NCI-H1417 (cell line): ENCODE results near the gene AGBL1.
"Not testable (repeated sequence)": the region's sequence is repeated elsewhere in the genome, so short reads cannot be mapped to it uniquely, and the experiment has no call there.

Experiments used
- DNase-seq, 3 experiments: peaks; one replicate each; lab custom pipeline; 2025; lab: John Stamatoyannopoulos, UW

AGBL1 gene

DNA sequence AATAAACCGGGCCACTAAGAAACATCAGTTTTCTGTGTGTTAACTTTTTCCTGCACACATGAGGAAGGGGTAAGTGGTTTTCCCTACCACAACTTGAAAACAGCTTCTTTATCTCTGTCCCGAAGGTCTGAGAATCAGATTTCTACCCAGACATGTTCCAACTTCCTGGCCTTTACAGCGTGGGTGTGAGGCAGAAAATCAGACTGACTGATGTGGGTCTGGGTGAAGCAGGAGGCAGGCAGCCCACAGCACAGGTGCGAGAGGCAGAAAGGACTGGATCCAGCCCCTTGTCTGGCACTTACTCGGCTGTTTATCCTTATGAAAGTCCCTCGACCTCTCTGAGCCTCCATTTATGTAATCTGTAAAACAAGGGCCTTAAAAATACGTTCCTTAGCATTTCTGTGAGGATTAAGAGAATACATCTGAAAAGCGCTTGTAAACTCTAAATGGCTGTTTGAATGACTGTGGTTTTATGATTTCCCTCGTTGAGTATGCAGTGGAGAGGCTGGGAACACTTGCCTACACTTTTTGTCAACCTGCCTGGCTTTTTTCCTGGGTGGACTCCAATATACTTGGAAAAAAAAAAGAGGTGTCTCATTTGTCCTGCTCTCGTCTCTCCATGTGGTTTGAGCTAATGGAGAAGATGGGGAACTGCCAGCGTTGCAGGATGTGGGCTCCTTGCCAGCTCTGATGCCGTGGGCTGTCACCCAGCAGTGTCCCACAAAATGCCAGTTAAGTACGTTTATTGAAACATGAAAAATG lies 3.1 kb downstream of the AGBL1 start:
- peak in 1 of 3 experiments; percentile 11 for DNase-seq

DNA sequence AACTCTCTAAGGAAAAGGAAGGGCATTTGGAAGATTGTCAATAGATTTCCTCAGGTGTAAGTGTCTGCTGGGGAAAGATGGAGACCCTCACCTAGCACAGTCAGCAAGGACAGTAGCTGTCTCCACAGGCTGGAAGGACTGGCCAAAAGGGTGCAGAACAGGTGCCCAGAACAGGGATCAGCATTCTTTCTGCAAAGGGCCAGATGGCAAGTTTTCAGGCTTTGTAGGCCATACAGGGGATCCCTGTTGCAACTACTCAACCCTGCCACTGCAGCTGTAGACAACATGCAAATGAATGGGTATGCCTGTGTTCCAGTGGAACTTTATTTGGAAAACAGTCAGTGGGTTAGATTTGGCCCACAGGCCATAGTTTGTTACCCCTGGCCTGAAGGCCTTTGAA lies 8.1 kb downstream of the AGBL1 start:
- DNase-seq = no peak

GRCh38 chr15:86089422-86089821 lies 9.8 kb downstream of the AGBL1 start:
- DNase-seq = no peak

DNA sequence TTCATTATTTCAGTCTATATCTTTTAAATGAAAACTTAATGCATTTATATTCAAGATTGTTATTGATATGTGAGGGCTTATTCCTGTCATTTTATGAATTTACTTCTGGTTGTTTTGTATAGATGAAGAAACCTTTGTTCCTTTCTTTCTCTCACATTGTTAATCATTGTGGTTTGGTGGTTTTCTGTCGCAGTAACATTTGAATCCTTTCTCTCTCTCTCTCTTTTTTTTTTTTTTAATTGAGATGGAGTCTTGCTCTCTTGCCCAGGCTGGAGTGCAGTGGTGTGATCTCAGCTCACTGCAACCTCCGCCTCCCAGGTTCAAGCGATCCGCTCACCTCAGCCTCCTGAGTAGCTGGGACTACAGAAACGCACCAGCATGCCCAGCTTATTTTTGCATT lies 22.1 kb downstream of the AGBL1 start:
- no peak for DNase-seq

GRCh38 chr15:86103825-86104224 lies 24.2 kb downstream of the AGBL1 start:
- no peak for DNase-seq

DNA sequence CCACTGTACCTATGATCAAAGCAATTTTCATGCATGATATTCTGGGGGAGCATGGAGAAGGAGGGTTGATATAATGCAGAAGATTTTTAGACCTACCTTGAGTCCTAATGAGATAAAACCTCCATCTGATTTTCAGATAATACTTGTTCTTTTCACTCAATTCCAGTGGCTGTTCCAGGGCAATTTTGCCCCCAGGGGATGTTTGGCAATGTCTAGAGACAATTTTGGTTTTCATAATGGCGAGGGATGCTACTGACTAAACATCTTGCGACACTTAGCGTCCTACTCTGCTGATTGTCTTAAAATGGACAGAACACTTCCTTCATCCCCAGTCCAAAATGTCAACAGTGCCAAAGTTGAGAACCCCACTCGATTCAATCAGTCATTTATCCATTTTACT lies 26.6 kb downstream of the AGBL1 start:
- no peak for DNase-seq

DNA sequence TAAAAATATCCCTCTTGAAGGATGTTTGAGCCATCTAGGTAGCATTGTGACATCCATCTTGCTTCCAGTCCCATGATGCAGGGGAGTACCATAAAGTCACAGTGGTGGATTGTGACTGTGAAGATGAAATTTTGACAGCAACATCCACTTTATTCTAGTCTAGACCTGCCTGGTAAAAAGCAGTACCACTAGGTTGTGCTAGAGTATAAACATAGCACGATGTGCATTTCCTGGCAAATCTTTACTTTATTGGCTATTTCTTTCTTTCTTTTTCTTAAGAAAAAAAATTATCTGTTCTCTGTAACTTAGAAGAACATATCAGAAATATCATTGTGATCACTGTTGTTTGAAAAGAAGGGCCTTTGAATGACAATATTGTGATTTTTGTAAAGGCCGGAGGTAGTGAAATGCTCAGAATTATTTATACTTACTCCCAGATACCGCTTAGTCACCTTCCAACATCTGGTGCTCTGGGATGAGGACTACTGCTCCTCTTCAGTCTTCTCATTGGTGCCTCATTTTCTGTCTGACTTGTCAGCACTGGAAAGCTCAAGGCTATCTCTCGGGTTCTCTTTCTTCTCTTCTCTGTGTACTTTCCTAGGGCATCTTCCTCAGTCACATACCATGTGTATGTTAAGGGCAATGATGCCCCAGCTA lies 35.6 kb downstream of the AGBL1 start:
- no peak for DNase-seq

DNA sequence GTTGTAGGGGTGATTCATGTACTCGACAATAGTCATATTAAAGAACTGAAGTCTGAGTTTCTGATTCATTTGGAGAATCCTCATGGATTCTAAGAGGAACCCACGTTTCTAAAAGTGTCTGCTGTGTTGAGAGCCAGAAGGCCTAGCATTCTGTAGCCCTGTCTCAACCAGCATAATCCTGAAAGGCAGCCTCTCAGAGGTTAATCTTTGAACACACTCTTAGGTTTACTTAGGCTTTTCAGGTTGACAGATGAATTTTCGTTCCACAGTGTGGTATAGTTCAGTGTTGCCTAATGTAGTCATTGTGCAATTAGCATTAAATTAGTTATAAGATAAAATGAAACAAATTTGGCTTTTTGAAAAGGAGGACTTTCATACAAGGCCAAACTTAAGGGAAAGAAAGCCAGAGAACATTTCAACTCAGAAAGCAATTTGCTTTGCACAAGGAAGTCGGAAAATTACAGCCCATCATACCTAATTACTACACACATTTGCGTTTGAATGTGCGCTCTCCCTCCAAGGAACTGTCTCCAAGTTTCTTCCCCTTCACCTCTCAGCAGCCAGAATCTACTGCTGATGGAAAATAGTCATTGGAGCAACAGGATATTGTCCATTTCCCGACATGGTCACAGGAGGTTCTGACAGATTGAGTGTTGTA lies 42.0 kb downstream of the AGBL1 start:
- no peak for DNase-seq

DNA sequence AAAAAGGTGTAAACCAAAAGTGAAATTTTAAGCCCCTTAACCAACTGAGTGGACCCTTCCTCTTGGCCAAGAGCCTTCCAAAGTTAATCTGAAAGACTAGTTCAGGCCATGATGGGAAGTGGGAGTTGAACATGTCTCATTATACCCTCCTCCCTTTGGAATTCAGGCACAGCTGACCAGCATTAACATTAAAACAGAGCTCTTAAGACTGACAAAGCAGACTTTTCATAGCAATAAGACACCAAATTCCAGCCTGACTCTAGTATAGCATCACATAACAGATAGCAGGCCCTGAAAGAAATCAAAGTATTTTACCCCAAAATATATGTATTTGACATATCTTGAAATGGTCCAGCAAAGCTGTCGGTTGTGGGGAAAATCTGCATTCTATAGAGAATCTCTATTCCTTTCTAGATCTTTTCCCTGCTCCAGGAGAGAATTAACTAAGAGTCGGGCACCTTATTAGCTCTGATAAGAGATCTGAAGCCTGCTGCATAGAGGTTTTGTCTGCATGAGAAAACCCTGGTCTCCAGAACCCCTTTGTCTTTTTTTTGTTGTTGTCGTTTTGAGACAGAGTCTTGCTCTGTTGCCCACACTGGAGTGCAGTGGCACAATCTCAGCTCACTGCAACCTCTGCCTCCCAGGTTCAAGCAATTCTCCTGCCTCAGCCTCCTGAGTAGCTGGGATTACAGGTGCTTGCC lies 43.2 kb downstream of the AGBL1 start:
- not testable (repeated sequence) for DNase-seq

DNA sequence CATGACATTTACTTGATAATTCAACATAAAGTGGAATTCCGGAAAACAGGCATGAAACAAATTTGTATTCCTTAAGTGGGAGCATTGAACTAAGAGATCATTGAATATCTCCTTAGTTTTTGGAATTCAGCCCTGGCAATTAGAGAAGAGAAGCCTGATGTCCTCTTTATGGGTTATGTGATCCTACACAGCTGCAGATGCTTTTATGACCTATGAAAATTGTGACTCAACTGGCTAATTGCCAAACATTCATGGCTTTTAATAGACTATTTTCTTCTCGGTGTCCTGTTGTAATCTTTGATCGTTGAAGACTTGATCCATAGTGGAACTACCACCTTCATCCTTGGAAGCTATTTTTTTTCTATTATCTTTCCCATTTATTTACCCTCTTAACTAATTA lies 46.1 kb downstream of the AGBL1 start:
- DNase-seq = peak in 1 of 3 experiments; percentile 54

GRCh38 chr15:86127547-86127946 lies 47.9 kb downstream of the AGBL1 start:
- no peak for DNase-seq

DNA sequence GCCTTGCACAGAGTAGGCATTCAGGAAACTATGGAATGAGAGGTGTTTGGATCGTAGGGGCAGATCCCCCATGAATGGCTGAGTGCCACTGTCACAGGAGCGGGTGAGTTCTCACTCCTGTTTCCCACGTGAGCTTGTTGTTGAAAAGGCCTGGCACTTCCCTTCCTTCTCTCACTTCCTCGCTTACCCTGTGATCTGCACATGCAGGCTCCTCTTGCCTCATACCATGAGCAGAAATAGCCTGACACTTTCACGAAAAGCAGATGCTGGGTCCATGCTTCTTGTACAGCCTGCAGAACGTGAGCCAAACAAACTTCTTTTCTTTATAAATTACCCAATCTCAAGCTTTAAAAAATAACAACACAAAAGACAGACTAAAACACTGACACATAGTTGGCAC lies 55.4 kb downstream of the AGBL1 start:
- no peak for DNase-seq

DNA sequence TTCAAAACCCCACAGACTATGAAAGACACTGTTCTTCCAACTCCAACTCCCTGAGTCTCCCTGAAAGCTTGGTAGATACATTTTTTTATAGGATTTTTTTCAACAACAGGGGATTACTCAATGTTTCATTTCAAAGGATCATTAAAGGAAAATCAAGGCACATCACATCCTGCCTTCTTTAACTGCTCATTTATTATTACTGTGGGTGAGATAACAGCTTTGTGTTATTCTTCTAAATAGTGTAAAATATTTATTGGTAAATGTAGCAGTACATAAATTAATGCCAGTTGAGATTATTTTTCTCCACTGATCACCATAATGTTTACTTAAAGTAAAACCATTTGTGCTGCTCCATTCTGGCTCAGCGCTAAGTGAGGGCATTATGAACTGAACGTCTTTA lies 57.2 kb downstream of the AGBL1 start:
- no peak for DNase-seq

DNA sequence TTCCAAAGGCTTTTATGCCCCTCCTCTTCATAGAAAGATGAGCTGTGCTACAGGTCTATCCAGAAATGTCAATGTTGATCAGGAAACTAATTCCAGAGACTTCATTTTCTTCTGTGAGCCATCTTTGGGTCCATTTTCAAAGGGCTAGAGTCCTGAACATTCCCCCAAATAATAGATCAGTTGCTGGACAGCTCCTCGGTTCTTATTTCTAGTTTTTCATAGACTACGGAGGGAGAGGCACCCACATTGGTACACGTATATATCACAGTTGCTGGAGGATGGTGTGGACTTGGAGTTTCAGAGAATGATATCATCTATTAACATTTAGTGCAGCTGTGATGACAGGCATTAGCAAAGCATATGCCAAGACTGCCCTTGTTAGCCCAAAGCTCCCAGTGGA lies 59.1 kb downstream of the AGBL1 start:
- DNase-seq = no peak

- peak in 1 of 3 experiments; percentile 14 for DNase-seq
Observed at GRCh38 chr15:86139828-86140227, 60.2 kb downstream of the AGBL1 start.

- no peak for DNase-seq
Observed at GRCh38 chr15:86154705-86155104, 75.0 kb downstream of the AGBL1 start.

DNA sequence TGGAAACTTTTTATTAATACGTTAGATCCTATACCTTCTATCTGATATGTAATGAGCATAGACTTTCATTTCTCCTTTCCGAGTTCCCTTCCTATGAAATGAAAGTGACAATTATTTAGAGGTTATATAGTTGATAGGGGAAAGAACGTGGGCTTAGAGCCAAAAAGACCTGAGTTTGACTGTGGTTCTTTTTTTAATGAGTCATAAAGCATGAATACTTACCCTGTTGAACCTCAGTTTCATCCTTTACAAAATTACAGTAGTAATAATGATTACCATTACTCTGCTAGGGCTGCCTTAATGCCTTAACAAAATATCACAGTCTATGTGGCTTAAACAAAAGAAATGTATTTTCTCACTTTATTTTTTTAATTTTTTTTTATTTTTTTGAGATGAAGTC lies 75.9 kb downstream of the AGBL1 start:
- no peak for DNase-seq

- no peak for DNase-seq
Observed at GRCh38 chr15:86157606-86158293, 78.1 kb downstream of the AGBL1 start.

DNA sequence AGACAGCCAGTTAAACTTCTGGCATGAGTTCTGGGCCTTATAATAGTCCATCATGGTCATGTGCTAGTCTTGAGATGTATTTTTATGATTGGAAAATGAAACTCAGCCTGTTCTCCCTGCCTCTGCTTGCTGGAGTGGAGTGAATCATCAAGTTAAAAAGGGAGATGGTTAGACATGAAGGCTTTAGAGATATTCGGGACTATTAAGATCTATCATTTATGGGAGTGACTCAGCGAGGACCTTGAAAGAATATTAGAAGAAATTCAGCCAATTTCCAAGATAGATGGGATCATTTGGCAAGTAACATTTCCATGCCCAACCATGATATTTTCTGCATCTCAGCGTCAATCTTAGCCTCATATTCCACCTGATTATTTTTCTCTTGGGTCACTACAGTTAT lies 79.8 kb downstream of the AGBL1 start:
- DNase-seq = no peak

DNA sequence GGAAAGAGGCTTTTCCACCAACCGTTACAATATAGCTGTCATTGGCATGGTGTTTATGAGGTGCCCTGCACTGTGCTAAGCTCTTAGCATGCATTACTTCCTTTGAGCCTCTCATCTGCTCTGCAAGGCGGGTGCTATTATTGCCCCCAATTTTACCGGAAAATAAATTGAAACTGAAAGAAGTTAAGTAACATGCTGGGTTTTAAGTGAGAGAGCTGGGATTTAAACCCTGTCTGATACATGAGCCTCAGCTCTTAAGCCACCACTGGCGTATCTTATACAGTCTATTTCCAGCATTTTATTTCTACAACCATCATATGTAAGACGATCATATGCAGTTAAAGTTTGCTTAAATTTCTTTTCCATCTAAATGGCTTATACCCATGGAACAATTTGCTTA lies 81.6 kb downstream of the AGBL1 start:
- no peak for DNase-seq

GRCh38 chr15:86162172-86162591 lies 82.5 kb downstream of the AGBL1 start:
- no peak for DNase-seq

GRCh38 chr15:86162641-86163040 lies 83.0 kb downstream of the AGBL1 start:
- no peak for DNase-seq
